Panc1 (cell line): Measurements from ENCODE around the gene IGF1R.

ENCODE experiments used
- CTCF ChIP-seq: fragments of 450-650 bp; IDR thresholded peaks from 2 replicates; pipeline ENCODE4 v1.5.1; 2017; ENCODE audit warnings: mild to moderate bottlenecking
- SIN3A ChIP-seq: IDR thresholded peaks from 2 replicates; pipeline ENCODE4 v1.6.1; 2012; ENCODE audit warnings: low read depth, mild to moderate bottlenecking, low read length, moderate library complexity, borderline replicate concordance; ENCODE audit not compliant: insufficient read depth

DNA sequence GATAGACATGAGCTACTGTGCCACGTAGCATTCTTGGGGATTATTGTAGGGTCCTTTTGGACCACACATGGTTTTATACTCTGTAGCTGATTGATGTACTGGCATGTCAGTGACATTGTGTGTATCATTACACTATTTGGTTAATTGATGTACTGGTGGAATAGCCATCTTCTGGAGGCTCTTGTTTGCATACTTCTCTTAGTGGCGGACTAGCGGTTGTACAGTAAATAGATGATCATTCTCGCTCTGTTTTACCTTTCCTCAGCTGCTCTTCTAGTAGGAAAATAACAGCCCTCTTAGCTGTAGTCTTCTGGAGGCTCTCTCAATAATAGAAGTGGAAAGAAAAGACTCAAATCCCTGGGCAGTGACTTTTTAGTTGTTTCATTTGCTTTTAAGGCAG is 24.8 kb downstream of the IGF1R start:
- TF ChIP-seq CTCF (no peak), SIN3A (no peak)
